Lower lobe of right lung (tissue), 2 donors: Measurements from ENCODE around the gene SLC26A9. TPM values are rescaled to one million over a fixed set of nuclear protein-coding genes. Genes with fewer than 3 reads are reported as not detected.

Experiments
- ATAC-seq, 2 donors: fragments of 200-7000 bp; cut with Tn5 transposase; one replicate each; pipeline ENCODE4 v1.9.1; 2020 to 2022; ENCODE audit warnings: mild to moderate bottlenecking in 2 of 2, moderate library complexity in 2 of 2
- DNase-seq: peaks from one replicate; pipeline ENCODE4 v3.0.0-alpha.2; 2020
- H3K27ac ChIP-seq: fragments of 200-600 bp; one replicate; pipeline ENCODE4 v1.8.0; 2022
- H3K27me3 ChIP-seq: fragments of 200-600 bp; one replicate; pipeline ENCODE4 v1.8.0; 2022; ENCODE audit warnings: low read depth
- H3K36me3 ChIP-seq: fragments of 200-600 bp; one replicate; pipeline ENCODE4 v1.8.0; 2022; ENCODE audit warnings: mild to moderate bottlenecking
- H3K4me1 ChIP-seq: fragments of 200-600 bp; one replicate; pipeline ENCODE4 v1.8.0; 2022
- H3K4me3 ChIP-seq: fragments of 200-600 bp; one replicate; pipeline ENCODE4 v1.8.0; 2022; ENCODE audit warnings: mild to moderate bottlenecking
- H3K9me3 ChIP-seq: fragments of 200-600 bp; one replicate; pipeline ENCODE4 v1.8.0; 2022
- CTCF ChIP-seq: fragments of 200-600 bp; IDR thresholded peaks from one replicate; pipeline ENCODE4 v1.8.0; 2022; ENCODE audit warnings: antibody characterized with exemption, mild to moderate bottlenecking
- intact Hi-C: fragments of 100-400 bp; cut with DNase I; formaldehyde crosslinking; loops from one replicate; pipeline ENCODE4 v1.11.0; 2022
- total RNA-seq: library from RNA; stranded (reverse); fragmentation: NEBNext Ultra II Directional; extraction: Animal tissue kit (Norgen Biotek cat#: 25700); gene quantifications from one replicate; pipeline ENCODE4 v1.2.1, GENCODE V29; 2021
- donor health status: DM: no; HTN: yes; CAD: no; lungs with severe emphysema.

The SLC26A9 gene
- total RNA-seq, 1 donor from 2014 or later = 18.2 TPM

DNA sequence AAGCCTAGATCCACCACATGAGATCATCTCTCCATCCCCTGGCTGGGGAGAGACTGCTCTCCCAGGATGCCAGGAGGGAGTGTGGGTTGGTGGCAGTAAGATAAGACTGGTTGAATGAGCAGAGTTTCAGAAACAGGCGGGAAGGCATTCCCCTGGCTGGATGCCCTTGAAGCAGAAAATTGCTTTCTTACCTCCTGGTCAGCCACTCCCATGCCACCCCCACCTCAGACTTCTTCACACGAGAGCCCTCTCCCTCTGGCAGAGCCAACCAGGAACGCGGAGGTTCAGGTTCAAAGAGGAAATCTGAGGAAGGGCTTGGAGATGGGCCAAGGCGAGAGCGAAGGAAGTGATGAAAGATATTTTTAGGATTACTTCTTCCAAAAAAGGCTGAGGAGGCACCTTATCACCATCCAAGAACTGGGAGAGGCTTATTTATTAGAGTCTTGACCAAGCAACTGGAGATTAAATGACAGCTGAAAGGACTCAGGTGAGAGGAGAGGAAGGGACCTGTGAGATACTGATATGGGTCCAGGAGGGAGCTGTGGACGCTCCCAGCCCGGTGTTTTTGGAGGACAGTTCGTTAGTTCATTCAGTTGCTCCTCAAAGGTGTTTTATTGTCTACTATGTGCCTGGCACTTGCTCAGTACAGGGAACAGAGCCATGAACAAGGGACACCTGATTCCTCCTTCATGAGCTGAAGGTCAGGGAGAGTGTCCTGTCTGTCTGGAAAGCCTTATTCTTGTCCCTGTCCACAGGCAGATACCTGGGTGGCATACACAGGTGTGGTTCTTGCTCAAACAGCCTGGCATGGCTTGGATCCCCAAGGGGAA lies 18.9 kb upstream of the SLC26A9 start:
- no peaks in the 10 kb centered on the region for H3K9me3 ChIP-seq
- peak; percentile 87 for DNase-seq
- no peaks in the 10 kb centered on the region for H3K27me3 ChIP-seq
- no peak for TF ChIP-seq CTCF
- H3K36me3 ChIP-seq = no peaks in the 10 kb centered on the region
- H3K27ac ChIP-seq = peak overlapping the region; percentile 49
- H3K4me3 ChIP-seq = no peak overlapping the region
- H3K4me1 ChIP-seq = peaks cover 23% of the 10 kb centered on the region
- ATAC-seq = peak; percentile 88
- intact Hi-C loops = no loop called here

DNA sequence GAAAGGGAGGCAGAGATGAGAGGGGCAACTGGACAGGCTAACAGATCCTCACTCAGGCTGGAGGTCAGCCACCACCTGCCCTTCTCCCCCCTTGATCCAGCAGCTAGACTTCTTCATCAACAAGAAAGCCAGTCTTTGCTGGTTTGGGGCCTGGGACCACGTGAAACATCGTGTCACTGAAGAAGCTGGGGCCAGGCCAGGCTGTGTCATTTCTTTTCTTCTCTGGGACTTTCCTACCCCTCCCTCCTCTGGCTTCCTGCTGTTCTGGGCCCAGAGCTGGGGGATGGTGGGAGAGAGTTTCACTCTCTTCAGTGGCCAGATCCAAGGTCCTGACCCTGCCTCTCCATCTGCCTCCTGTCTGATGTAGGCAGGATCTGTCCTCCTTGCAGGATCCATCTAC lies 18.1 kb upstream of the SLC26A9 start:
- intact Hi-C loops = no loop called here
- H3K27ac ChIP-seq = peak overlapping the region; percentile 49
- ATAC-seq (peak; percentile 41 to 49), DNase-seq (no peak)
- peaks cover 23% of the 10 kb centered on the region for H3K4me1 ChIP-seq
- no peaks in the 10 kb centered on the region for H3K9me3 ChIP-seq
- no peak overlapping the region for H3K4me3 ChIP-seq
- H3K27me3 ChIP-seq = no peaks in the 10 kb centered on the region
- no peak for TF ChIP-seq CTCF
- no peaks in the 10 kb centered on the region for H3K36me3 ChIP-seq

DNA sequence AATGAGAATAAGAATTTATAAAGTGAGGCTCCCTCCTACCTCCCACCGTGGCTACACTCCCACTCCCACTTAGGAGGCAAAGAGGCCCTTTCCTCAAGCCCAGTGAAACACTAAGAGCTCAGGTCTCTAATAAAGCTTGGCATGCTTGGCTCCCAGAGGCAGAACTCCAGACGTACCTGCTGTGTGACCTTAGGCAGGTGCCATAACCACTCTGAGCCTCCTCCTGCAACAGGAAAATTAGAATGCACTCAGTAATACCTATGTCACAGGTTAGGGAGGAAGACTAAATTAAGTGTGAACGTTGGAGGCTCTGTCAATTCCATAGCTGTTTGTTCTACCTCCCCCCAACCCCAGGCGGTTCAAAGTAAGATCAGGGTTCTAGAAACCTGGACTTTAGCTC lies 16.5 kb upstream of the SLC26A9 start:
- intact Hi-C loops = no loop called here
- H3K27me3 ChIP-seq = no peaks in the 10 kb centered on the region
- no peak for DNase-seq
- no peak overlapping the region for H3K4me3 ChIP-seq
- no peaks in the 10 kb centered on the region for H3K9me3 ChIP-seq
- peaks cover 23% of the 10 kb centered on the region for H3K4me1 ChIP-seq
- H3K36me3 ChIP-seq = no peaks in the 10 kb centered on the region
- TF ChIP-seq CTCF = no peak
- H3K27ac ChIP-seq = no peak overlapping the region
- no peak for ATAC-seq

- H3K4me3 ChIP-seq = no peak overlapping the region
- no peak overlapping the region for H3K27ac ChIP-seq
- ATAC-seq (no peak), DNase-seq (no peak)
- H3K9me3 ChIP-seq = no peaks in the 10 kb centered on the region
- H3K36me3 ChIP-seq = no peaks in the 10 kb centered on the region
- TF ChIP-seq CTCF = no peak
- no peaks in the 10 kb centered on the region for H3K27me3 ChIP-seq
- no peaks in the 10 kb centered on the region for H3K4me1 ChIP-seq
- intact Hi-C loops = no loop called here
These were observed 12.2 kb upstream of the SLC26A9 start for GRCh38 chr1:205955499-205955898.

DNA sequence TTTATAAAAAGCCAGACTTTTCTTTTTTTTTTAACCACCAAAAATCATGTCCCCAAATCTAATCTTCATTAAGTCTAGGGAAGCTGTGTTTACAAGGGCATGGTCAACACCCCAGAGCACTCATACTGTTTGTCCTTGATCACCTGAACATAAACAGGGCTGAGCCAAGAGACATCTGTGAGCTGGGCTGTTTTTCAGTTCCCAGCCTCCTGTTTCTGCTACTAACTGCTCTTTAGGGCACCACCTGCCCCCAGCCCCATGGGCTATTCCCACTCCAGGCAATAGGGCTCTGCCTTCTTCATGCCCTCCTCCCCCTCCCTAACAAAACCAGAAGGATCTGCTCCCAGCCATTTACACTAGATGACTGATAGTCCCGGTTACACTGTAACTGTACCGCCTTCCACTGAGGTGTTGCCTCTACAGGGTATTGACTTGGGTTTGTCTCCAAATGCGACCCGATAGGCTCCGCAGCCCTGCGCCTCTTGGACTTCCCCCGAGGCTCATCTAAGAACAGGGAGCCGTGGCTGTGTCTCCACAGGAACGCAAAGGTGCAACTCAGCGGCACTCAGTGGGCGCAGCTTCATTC lies 11.7 kb upstream of the SLC26A9 start:
- no peak for ATAC-seq
- H3K27me3 ChIP-seq = no peaks in the 10 kb centered on the region
- no peak for TF ChIP-seq CTCF
- H3K36me3 ChIP-seq = no peaks in the 10 kb centered on the region
- no peak for DNase-seq
- no peak overlapping the region for H3K27ac ChIP-seq
- no peak overlapping the region for H3K4me3 ChIP-seq
- intact Hi-C loops = no loop called here
- no peaks in the 10 kb centered on the region for H3K9me3 ChIP-seq
- H3K4me1 ChIP-seq = no peaks in the 10 kb centered on the region
